ENCODE results near the gene EEF1A2.
"Not testable (repeated sequence)": the region's sequence is repeated elsewhere in the genome, so short reads cannot be mapped to it uniquely, and the experiment has no call there.

EEF1A2 gene

GRCh38 chr20:63484651-63485403, 14.1 kb downstream of the EEF1A2 start:
- DNase-seq (ENCODE audit: low read depth) = no peak

- no peak for DNase-seq (ENCODE audit: low read depth)
Observed at GRCh38 chr20:63484236-63484635, 14.6 kb downstream of the EEF1A2 start.

- no peak for DNase-seq (ENCODE audit: low read depth)
Observed at GRCh38 chr20:63483834-63484233, 15.0 kb downstream of the EEF1A2 start.

GRCh38 chr20:63482021-63482587, 16.8 kb downstream of the EEF1A2 start:
- no peak for DNase-seq (ENCODE audit: low read depth)

- DNase-seq (ENCODE audit: low read depth) = no peak
Observed at GRCh38 chr20:63481503-63481902, 17.4 kb downstream of the EEF1A2 start.

GRCh38 chr20:63479695-63480419, 19.0 kb downstream of the EEF1A2 start:
- DNase-seq (ENCODE audit: low read depth) = not testable (repeated sequence)

- DNase-seq (ENCODE audit: low read depth) = no peak
Observed at GRCh38 chr20:63478346-63479302, 20.3 kb downstream of the EEF1A2 start.

- no peak for DNase-seq (ENCODE audit: low read depth)
Observed at GRCh38 chr20:63477944-63478343, 20.9 kb downstream of the EEF1A2 start.

- DNase-seq (ENCODE audit: low read depth) = no peak
Observed at GRCh38 chr20:63477061-63477616, 21.7 kb downstream of the EEF1A2 start.

- no peak for DNase-seq (ENCODE audit: low read depth)
Observed at GRCh38 chr20:63475209-63475608, 23.7 kb downstream of the EEF1A2 start.

- DNase-seq (ENCODE audit: low read depth) = no peak
Observed at GRCh38 chr20:63473555-63474449, 25.1 kb downstream of the EEF1A2 start.

- DNase-seq (ENCODE audit: low read depth) = no peak
Observed at GRCh38 chr20:63472862-63473390, 26.0 kb downstream of the EEF1A2 start.

- DNase-seq (ENCODE audit: low read depth) = no peak
Observed at GRCh38 chr20:63471981-63472831, 26.7 kb downstream of the EEF1A2 start, which contains the start of gene KCNQ2. KCNQ2 (minus strand) TSS chr20:63472655; CDS start chr20:63472463, 192 bp downstream.

- no peak for DNase-seq (ENCODE audit: low read depth)
Observed at GRCh38 chr20:63471717-63471980, 27.2 kb downstream of the EEF1A2 start.

- no peak for DNase-seq (ENCODE audit: low read depth)
Observed at GRCh38 chr20:63471002-63471716, 27.7 kb downstream of the EEF1A2 start.

- no peak for DNase-seq (ENCODE audit: low read depth)
Observed at GRCh38 chr20:63470410-63470809, 28.5 kb downstream of the EEF1A2 start.

- DNase-seq (ENCODE audit: low read depth) = no peak
Observed at GRCh38 chr20:63469713-63470101, 29.2 kb downstream of the EEF1A2 start.

- no peak for DNase-seq (ENCODE audit: low read depth)
Observed at GRCh38 chr20:63469019-63469712, 29.7 kb downstream of the EEF1A2 start.
